Thoracic aorta (tissue), 2 donors: ENCODE measurements around the gene PIK3AP1. TPM values are rescaled to one million over a fixed set of nuclear protein-coding genes. Genes with fewer than 3 reads are reported as not detected.
A peak's percentile ranks its signal among the peaks of the same experiment; 100 is the strongest.

Experiments used
- ATAC-seq: fragments of 150-250 bp; one replicate; pipeline ENCODE4 v1.8.0; 2017; ENCODE audit warnings: low read depth; ENCODE audit not compliant: insufficient number of reproducible peaks, low FRiP score
- DNase-seq: peaks from one replicate; pipeline ENCODE4 v3.0.0-alpha.2; 2020; ENCODE audit warnings: low spot score
- H3K27ac ChIP-seq, 2 donors: fragments of 200-600 bp; sonication (generic); 1 replicate in 1 of 2; 2 replicates in 1 of 2; pipeline ENCODE4 v1.5.1; 2016; ENCODE audit warnings: mild to moderate bottlenecking in 2 of 2, moderate library complexity in 2 of 2
- H3K27me3 ChIP-seq: fragments of 200-600 bp; sonication (generic); replicated peaks from 2 replicates; pipeline ENCODE4 v1.6.0; 2016; ENCODE audit warnings: mild to moderate bottlenecking; ENCODE audit not compliant: insufficient read depth
- H3K36me3 ChIP-seq: fragments of 200-600 bp; sonication (generic); one replicate; pipeline ENCODE4 v1.5.1; 2016
- H3K4me1 ChIP-seq, 2 donors: fragments of 200-600 bp; sonication (generic); 1 replicate in 1 of 2; 2 replicates in 1 of 2; pipeline versions ENCODE4 v1.5.1 to v1.6.0; 2016; ENCODE audit warnings: low read depth in 2 of 2, mild to moderate bottlenecking in 1 of 2; ENCODE audit not compliant: control insufficient read depth in 1 of 2
- H3K4me3 ChIP-seq: fragments of 200-600 bp; sonication (generic); 2 replicates; pipeline ENCODE4 v1.5.1; 2016; ENCODE audit warnings: mild to moderate bottlenecking
- H3K9me3 ChIP-seq: fragments of 200-600 bp; sonication (generic); 2 replicates; pipeline ENCODE4 v1.5.1; 2016
- CTCF ChIP-seq: fragments of 200-600 bp; sonication (generic); IDR thresholded peaks from one replicate; pipeline ENCODE4 v1.5.1; 2019; ENCODE audit warnings: antibody characterized with exemption
- total RNA-seq, 2 donors: library from RNA; depleted of rRNA; stranded (reverse); fragments of >200 nt; gene quantifications; one replicate each; pipeline versions ENCODE4 v1.1.0 to v1.2.3, GENCODE V29; 2016

The PIK3AP1 gene
- total RNA-seq, 2 donors from 2014 or later = 20.2 to 23.6 TPM

GRCh38 chr10:96584474-96584873, 135.8 kb downstream of the PIK3AP1 start:
- no peaks in the 10 kb centered on the region for H3K36me3 ChIP-seq
- no peak overlapping the region for H3K27ac ChIP-seq
- peaks cover 38 to 70% of the 10 kb centered on the region in 2 donors for H3K4me1 ChIP-seq
- ATAC-seq (no peak), DNase-seq (no peak)
- H3K4me3 ChIP-seq = peak overlapping the region; percentile 97
- TF ChIP-seq CTCF = no peak
- no peaks in the 10 kb centered on the region for H3K27me3 ChIP-seq
- no peaks in the 10 kb centered on the region for H3K9me3 ChIP-seq

GRCh38 chr10:96584035-96584434, 136.3 kb downstream of the PIK3AP1 start:
- Histone ChIP-seq H3K27ac (no peak overlapping the region), H3K36me3 (no peaks in the 10 kb centered on the region), H3K9me3 (no peaks in the 10 kb centered on the region), H3K4me1 (peaks cover 42 to 72% of the 10 kb centered on the region in 2 donors), H3K4me3 (no peak overlapping the region), H3K27me3 (no peaks in the 10 kb centered on the region)
- no peak for TF ChIP-seq CTCF
- ATAC-seq = no peak
- DNase-seq = no peak

DNA sequence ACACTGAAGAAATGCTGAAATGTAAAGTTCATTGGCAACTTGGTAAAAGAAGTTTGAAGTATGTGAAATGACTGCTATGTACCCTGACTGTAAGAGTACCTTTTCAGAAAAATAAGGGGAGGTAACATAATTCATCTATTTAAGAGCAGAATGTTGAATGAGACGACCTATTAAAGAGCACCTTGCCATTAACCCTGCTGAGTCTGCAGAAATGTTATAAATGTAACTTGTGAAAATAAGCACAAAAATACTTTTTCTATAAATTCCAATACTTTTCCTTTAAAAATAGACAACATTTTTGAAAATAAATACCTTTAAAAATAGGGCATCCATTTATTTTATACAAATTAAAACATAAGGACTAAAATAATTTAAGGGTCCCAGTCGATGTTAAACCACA, 141.2 kb downstream of the PIK3AP1 start:
- no peaks in the 10 kb centered on the region for H3K9me3 ChIP-seq
- no peaks in the 10 kb centered on the region for H3K36me3 ChIP-seq
- DNase-seq (no peak), ATAC-seq (no peak)
- no peaks in the 10 kb centered on the region for H3K27me3 ChIP-seq
- no peak overlapping the region for H3K4me3 ChIP-seq
- no peak overlapping the region for H3K27ac ChIP-seq
- TF ChIP-seq CTCF = no peak
- peaks cover 35 to 62% of the 10 kb centered on the region in 2 donors for H3K4me1 ChIP-seq

GRCh38 chr10:96578633-96579032, 141.7 kb downstream of the PIK3AP1 start:
- no peak for DNase-seq
- peaks cover 31 to 57% of the 10 kb centered on the region in 2 donors for H3K4me1 ChIP-seq
- no peaks in the 10 kb centered on the region for H3K36me3 ChIP-seq

GRCh38 chr10:96578022-96578421, 142.3 kb downstream of the PIK3AP1 start:
- no peak for TF ChIP-seq CTCF
- Histone ChIP-seq H3K36me3 (no peaks in the 10 kb centered on the region), H3K9me3 (no peaks in the 10 kb centered on the region), H3K4me3 (no peak overlapping the region), H3K27ac (no peak overlapping the region), H3K27me3 (no peaks in the 10 kb centered on the region), H3K4me1 (peaks cover 30 to 51% of the 10 kb centered on the region in 2 donors)
- ATAC-seq = no peak
- DNase-seq = no peak

More at GRCh38 chr10:96578633-96579032, 141.7 kb downstream of the PIK3AP1 start:
- no peaks in the 10 kb centered on the region for H3K27me3 ChIP-seq
- TF ChIP-seq CTCF = no peak
- H3K27ac ChIP-seq = no peak overlapping the region
- H3K4me3 ChIP-seq = no peak overlapping the region
- no peaks in the 10 kb centered on the region for H3K9me3 ChIP-seq
- no peak for ATAC-seq
